AG08395 (cell line): ENCODE measurements around the gene ASPDH.
"Not testable (repeated sequence)": the region's sequence is repeated elsewhere in the genome, so short reads cannot be mapped to it uniquely, and the experiment has no call there.

Experiments used
- DNase-seq: peaks from one replicate; pipeline ENCODE4 v3.0.0; 2012; ENCODE audit warnings: mixed read lengths, low spot score

Gene ASPDH

GRCh38 chr19:50547385-50548190 is 33.9 kb upstream of the ASPDH start:
- DNase-seq = no peak

- DNase-seq = no peak
Measured at GRCh38 chr19:50546527-50547221, 33.0 kb upstream of the ASPDH start.

- DNase-seq = no peak
Measured at GRCh38 chr19:50542943-50543342, 29.2 kb upstream of the ASPDH start.

- peak; percentile 84 for DNase-seq
Measured at GRCh38 chr19:50537769-50538230, 24.1 kb upstream of the ASPDH start.

DNA sequence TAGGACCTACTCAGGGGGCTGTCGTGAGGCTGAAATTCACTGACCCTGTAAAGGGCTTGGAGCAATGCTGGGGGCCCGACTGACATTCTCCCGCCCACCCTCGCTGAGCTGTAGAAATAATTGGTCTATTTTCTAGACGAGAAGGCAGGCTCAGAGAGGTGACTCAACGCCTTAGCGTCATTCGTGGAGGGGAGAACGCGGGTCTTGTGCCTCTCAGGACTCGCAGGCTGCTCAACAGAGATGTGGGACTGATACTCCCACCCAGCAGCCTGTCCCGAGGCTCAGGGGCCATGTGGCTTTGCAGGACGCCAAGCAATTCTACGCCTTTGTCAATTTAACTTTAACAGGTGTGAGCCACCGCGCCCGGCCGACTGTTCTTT is 23.6 kb upstream of the ASPDH start:
- DNase-seq = no peak

GRCh38 chr19:50536662-50537305 is 23.1 kb upstream of the ASPDH start:
- no peak for DNase-seq

GRCh38 chr19:50535672-50536187 is 22.0 kb upstream of the ASPDH start:
- no peak for DNase-seq

DNA sequence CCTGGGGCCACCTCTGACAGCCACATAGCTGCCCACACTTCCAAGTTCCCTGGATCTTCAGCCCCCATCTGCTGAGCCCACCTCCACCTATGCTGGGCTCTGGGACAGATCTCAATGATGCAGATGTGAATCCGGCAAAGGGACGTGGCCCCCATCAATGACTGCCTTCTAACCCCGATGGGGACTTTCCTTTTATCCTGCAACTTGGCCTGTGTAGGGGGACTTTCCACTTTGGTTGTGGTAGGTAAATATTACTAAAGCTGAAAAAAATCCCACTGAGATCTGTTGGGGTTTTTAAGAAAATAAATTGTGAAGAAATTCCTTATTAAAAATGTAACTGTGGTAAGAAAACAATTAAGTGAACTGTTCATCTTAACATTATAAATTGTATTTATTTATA is 20.8 kb upstream of the ASPDH start:
- no peak for DNase-seq

DNA sequence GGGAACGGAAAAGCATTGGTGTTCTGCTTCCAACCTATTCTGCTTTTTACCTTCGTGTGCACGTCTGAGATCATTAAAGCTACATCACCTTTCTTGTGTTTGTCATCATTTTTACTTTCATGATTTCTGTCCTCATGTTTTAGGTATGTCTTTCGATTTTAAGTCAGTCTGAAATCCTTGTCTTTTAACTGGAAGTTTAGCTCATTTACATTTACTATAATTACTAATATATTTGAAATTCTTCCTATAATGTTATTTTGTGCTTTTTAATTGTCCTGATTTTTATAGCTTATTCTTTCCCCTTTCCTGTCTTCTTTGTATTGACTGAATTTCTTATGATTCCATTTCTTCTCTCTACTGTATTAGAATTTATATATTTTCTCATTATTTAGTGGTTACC is 19.2 kb upstream of the ASPDH start:
- DNase-seq = no peak

DNA sequence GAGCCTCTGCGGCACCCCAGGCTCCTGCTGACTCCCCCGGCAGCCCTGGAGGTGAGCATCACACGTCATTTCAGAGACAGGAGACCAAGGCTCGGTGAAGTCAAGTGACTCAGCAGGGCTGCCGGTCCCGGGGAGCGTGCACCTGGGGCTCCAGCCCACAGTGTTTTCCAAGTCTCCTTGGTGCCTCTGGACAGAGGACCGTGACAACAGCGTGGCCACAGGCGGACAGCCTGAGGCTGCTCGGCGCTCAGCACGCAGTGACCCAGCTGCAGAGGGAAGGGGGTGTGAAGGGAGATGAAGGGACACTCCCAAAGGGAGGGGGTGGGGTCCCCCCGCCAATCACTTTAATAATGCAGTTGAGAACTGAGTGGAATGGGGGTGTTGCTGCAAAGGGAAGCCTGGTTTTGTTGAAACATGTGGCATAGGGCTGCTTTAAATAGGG is 17.5 kb upstream of the ASPDH start:
- DNase-seq = no peak

GRCh38 chr19:50528052-50528451 is 14.3 kb upstream of the ASPDH start:
- DNase-seq = not testable (repeated sequence)

DNA sequence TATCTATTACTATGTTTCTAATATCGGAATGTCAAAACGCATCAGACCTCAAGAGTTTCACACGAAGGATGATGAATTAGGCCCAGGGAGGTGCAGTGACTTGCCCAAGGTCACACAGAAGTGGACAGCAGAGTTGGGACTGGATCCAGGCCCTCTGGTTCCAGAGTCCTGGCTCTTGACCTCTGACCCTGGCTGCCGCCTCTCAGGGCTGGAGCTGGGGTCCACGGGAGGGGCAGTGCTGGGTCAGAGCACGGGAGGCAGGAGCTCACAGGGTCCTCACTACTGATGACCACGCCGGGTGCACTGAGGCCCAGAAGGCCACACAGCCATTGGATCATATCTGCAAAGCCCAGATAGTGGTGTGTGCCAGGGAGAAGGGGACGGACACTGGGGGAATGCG is 9.2 kb upstream of the ASPDH start:
- DNase-seq = no peak

DNA sequence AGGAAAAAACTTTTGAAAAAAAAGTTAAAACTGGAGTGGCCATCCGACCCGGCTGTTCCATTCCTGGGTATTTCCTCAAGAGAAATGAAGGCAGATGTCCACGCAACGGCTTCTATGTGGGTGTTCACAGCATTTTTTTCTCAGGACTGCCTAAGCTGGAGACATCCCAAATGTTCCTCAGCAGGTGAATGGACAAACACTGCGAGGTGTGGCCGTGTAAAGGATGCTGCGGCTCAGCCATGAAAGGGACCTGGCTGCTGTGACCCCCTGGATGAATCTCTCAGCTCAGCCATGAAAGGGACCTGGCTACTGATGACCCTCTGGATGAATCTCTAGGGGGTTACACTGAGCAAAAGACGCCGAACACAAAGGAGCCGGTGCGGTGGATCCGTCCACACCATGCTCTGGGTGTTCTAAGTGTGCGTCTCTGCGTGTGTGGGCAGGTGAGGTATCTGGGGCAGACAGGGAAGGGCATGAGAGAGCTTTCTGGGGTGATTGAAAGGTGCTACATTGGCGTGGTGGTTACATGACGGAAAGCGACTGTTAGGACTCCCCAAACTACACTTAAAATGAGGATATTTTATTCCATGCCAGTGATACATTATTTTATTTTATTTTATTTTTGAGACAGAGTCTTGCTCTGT is 7.2 kb upstream of the ASPDH start:
- no peak for DNase-seq

GRCh38 chr19:50519006-50519575 is 5.4 kb upstream of the ASPDH start:
- DNase-seq = no peak

DNA sequence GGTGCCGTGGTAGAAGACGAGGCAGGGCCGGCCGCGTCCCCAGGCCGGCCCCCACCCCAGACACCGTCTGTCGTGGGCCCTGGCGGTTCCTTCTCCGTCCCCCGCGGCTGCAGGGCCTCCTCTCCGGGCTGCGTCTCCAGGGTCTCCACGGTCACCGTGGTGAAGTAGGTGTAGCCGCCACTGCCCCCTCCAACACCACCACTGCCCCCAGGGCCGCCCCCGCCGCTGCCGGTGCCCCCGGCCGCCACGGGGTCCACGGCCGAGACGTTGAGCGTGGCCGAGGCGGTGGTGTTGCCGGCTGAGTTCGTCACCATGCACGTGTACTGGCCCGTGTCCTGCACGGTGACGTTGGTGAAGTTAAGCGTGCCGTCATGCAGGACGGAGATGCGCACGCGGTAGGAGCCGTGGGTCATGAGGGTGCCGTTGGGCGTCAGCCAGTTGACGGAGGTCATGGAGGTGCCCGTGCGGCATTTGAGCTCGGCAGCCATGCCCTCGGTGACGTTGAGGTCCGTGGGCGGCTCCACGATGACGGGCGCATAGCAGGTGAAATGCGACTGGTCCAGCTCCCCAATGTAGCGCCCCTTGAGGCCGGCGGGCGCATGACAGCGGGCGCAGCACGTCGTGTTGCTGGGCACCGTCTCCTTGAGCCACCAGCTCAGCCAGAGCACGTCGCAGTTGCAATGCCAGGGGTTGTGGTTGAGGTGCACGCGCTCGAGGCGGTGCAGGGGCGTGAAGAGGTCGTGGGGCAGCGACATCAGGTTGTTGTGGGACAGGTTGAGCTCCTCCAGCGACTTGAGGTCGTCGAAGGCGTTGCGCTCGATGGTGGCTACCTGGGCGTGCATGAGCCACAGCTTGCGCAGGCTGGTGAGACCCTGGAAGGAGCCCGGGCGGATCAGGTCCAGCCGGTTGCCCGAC is 4.6 kb upstream of the ASPDH start:
- DNase-seq = no peak

GRCh38 chr19:50517704-50518075 is 4.0 kb upstream of the ASPDH start:
- DNase-seq = no peak

DNA sequence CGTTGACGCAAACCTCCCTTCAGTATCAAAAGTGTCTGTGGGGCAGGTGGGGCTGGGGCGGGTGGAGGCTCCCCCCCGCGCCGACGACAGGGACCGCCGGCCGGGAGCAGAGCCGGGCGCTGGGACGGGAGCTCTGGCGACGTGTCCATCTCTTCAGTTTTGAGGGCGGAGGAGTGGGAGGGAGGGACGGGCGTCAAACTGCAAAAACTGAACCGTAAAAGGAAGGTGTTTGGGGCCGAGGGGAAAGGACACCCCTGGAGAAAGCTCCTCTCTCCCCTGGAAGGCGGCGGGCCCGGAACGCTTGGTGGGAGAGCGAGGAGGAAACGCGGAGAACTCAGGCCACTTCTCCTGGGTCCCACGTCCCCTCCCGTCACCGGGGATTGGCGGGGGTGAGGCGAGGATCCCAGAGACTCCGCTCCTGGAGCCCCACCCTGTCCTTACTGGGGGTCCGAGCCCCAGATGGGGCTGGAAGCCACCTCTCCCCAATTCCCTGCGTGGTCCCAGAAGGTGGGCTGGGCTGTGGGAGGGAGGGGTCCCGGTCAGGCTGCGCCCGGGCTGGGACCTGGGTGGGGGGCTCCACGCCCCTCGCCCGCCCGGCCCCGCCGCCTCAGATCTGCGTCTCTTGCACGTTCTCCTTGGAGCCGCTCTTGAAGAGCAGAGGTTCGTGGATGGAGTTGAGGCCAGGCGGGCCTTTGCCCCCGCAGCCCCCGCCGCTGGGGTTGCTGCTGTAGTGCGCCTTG is 3.4 kb upstream of the ASPDH start:
- DNase-seq = no peak

DNA sequence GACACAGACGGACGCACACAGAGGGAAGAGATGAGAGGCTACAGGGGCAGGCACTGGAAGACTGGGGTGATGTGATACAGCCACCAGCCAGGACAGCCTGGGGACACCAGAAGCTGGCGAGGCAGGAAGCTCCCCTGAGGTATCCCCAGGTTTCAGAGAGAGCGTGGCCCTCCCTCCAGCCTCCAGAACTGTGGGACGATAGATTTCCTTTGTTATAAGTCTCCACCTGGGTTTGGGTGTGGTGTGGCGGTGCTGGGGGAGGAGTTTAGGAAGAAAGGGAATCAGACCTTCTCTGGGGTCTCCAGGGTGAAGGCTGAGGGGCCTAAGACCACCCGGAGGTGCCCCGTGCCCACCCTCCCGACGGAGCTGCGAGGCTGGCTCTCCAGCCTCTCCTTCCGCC is 2.7 kb upstream of the ASPDH start:
- no peak for DNase-seq

DNA sequence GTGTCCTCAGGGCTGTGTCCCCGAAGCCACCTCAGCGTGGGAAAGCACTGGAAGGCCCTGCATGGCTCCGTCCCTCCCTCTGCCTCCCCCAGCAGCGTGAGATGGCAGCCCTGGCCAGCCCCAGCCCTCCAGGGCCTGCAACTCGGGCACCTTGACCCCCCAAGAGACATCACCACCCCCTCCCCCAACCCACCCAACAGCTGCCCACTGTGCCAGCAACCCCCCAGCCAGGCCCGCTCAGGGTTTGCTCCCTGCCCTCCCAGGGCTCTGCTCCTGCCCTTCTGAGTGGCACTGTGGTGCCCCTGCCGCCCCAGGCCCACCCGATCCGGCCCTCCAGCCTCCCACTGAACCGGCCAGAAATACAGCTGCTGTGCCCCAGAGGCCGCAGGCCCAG is 1.5 kb upstream of the ASPDH start:
- DNase-seq = no peak
